Neural cell (in vitro differentiated cells): ENCODE results near the gene STK24. TPM values are rescaled to one million over a fixed set of nuclear protein-coding genes. Genes with fewer than 3 reads are reported as not detected.

Source experiments
- H2AFZ ChIP-seq: fragments of 200-600, 300-800 bp; sonication (generic), shearing (Covaris generic); 2 replicates; pipeline ENCODE4 v1.6.0; 2014; ENCODE audit warnings: low read depth, mild to moderate bottlenecking, antibody characterized with exemption, low read length, moderate library complexity
- H3F3A ChIP-seq: fragments of 200-600 bp; shearing (Covaris generic); 2 replicates; pipeline ENCODE4 v1.6.1; 2016; ENCODE audit warnings: mild to moderate bottlenecking, moderate library complexity, mixed read lengths, antibody characterized with exemption, low read length; ENCODE audit not compliant: insufficient read depth, poor library complexity, severe bottlenecking
- H3K27ac ChIP-seq: fragments of 200-600, 300-800 bp; sonication (generic), shearing (Covaris generic); 2 replicates; pipeline ENCODE4 v1.5.1; 2014; ENCODE audit warnings: mild to moderate bottlenecking, low read length, moderate library complexity
- H3K27me3 ChIP-seq: fragments of 300-800, 200-600 bp; sonication (generic), shearing (Covaris generic); 2 replicates; pipeline ENCODE4 v1.6.0; 2014; ENCODE audit warnings: mild to moderate bottlenecking, low read depth, low read length, moderate library complexity; ENCODE audit not compliant: insufficient read depth
- H3K36me3 ChIP-seq: fragments of 300-800, 200-600 bp; sonication (generic), shearing (Covaris generic); 2 replicates; pipeline ENCODE4 v1.5.1; 2014; ENCODE audit warnings: mild to moderate bottlenecking, antibody characterized with exemption, low read length, moderate library complexity; ENCODE audit not compliant: insufficient read depth
- H3K4me2 ChIP-seq: fragments of 300-800, 200-600 bp; sonication (generic), shearing (Covaris generic); 2 replicates; pipeline ENCODE4 v1.6.0; 2014; ENCODE audit warnings: mild to moderate bottlenecking, low read length
- H3K4me3 ChIP-seq: fragments of 300-800, 200-600 bp; sonication (generic), shearing (Covaris generic); 2 replicates; pipeline ENCODE4 v1.5.1; 2014; ENCODE audit warnings: mild to moderate bottlenecking, low read length, moderate library complexity
- H3K79me2 ChIP-seq: fragments of 200-600 bp; shearing (Covaris generic); replicated peaks from 2 replicates; pipeline ENCODE4 v1.6.0; 2014; ENCODE audit warnings: mild to moderate bottlenecking, low read length, moderate library complexity; ENCODE audit not compliant: insufficient read depth
- H3K9ac ChIP-seq: fragments of 300-800, 200-600 bp; sonication (generic), shearing (Covaris generic); 2 replicates; pipeline ENCODE4 v1.6.1; 2016; ENCODE audit warnings: mild to moderate bottlenecking, low read length, mixed read lengths
- H3K9me2 ChIP-seq: fragments of 200-600 bp; shearing (Covaris generic); 2 replicates; pipeline ENCODE4 v1.6.1; 2016; ENCODE audit warnings: mild to moderate bottlenecking, low read length, mixed read lengths; ENCODE audit not compliant: insufficient read depth
- H3K9me3 ChIP-seq: fragments of 200-600, 300-800 bp; sonication (generic), shearing (Covaris generic); 2 replicates; pipeline ENCODE4 v1.6.1; 2016; ENCODE audit warnings: mild to moderate bottlenecking, mixed run types, low read length, moderate library complexity, mixed read lengths
- H4K20me1 ChIP-seq: fragments of 200-600 bp; shearing (Covaris generic); 2 replicates; pipeline ENCODE4 v1.6.1; 2016; ENCODE audit warnings: mild to moderate bottlenecking, mixed run types; ENCODE audit not compliant: insufficient read depth
- EP300 ChIP-seq: fragments of 450-650 bp; conservative IDR thresholded peaks from 2 replicates; pipeline ENCODE4 v1.6.1; 2014; ENCODE audit warnings: antibody characterized with exemption, mild to moderate bottlenecking, moderate library complexity; ENCODE audit not compliant: poor library complexity, severe bottlenecking
- EZH2 ChIP-seq: fragments of 200-600, 300-800 bp; shearing (Covaris generic), sonication (generic); IDR thresholded peaks from 2 replicates; pipeline ENCODE4 v1.6.1; 2014; ENCODE audit warnings: antibody characterized with exemption, low read length, borderline replicate concordance, mild to moderate bottlenecking; ENCODE audit not compliant: insufficient read depth, poor library complexity, severe bottlenecking
- MXI1 ChIP-seq: fragments of 450-650 bp; conservative IDR thresholded peaks from 2 replicates; pipeline ENCODE4 v1.6.1; 2014; ENCODE audit warnings: antibody characterized with exemption, mild to moderate bottlenecking; ENCODE audit not compliant: poor library complexity, severe bottlenecking
- POLR2AphosphoS5 ChIP-seq: IDR thresholded peaks from 2 replicates; pipeline ENCODE4 v1.6.1; 2012
- RAD21 ChIP-seq: fragments of 450-650 bp; conservative IDR thresholded peaks from 2 replicates; pipeline ENCODE4 v1.6.1; 2014; ENCODE audit warnings: antibody characterized with exemption, mild to moderate bottlenecking, moderate library complexity
- SMC3 ChIP-seq: fragments of 450-650 bp; conservative IDR thresholded peaks from 2 replicates; pipeline ENCODE4 v1.6.1; 2014; ENCODE audit warnings: antibody characterized with exemption, mild to moderate bottlenecking, moderate library complexity; ENCODE audit not compliant: poor library complexity
- TAF1 ChIP-seq: IDR thresholded peaks from 2 replicates; pipeline ENCODE4 v1.6.1; 2012; ENCODE audit warnings: low read depth
- polyA plus RNA-seq: library from polyadenylated mRNA; depleted of rRNA; stranded (reverse); fragments of >200 nt; gene quantifications from 2 replicates; pipeline ENCODE4 v1.2.3, GENCODE V29; 2014
- TF ChIP-seq, protein P1 (sequence below): fragments of 450-650 bp; IDR thresholded peaks from 2 replicates; pipeline ENCODE4 v1.5.1; 2014; ENCODE audit warnings: antibody characterized with exemption, mild to moderate bottlenecking, moderate library complexity; ENCODE audit not compliant: poor library complexity, severe bottlenecking
- TF ChIP-seq, protein P2 (sequence below): IDR thresholded peaks from 2 replicates; pipeline ENCODE4 v1.6.1; 2012; ENCODE audit warnings: borderline replicate concordance

STK24 gene
- polyA plus RNA-seq, 1 donor from 2014 or later, result 66.0 TPM

DNA sequence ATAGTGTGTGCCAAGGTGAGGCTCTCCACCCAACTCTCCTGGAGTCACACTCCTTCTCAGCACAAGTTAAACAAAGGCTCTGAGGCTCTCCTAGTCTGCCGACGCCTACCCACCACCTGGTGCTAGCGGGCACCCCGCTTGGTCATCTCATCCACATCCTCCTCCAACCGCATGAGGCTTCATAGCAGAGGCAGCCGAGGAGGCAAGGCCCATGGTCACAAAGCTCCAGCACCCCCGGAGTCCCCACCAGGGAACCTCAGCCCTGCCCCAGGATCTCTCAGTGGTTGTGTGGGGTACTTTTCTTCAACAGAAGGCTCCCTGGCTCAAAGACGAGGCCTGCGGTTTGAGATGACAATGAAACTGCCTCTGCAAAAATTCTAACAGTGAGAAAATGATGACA, 43.0 kb downstream of the STK24 start:
- no peaks in the 10 kb centered on the region for H3K36me3 ChIP-seq
- no peak overlapping the region for H3K4me3 ChIP-seq
- no peak overlapping the region for H3K27ac ChIP-seq
- no peak for TF ChIP-seq POLR2AphosphoS5
- no peak for TF ChIP-seq SMC3
- no peak for TF ChIP-seq EZH2
- no peak for TF ChIP-seq MXI1
- TF ChIP-seq, protein P1, sequence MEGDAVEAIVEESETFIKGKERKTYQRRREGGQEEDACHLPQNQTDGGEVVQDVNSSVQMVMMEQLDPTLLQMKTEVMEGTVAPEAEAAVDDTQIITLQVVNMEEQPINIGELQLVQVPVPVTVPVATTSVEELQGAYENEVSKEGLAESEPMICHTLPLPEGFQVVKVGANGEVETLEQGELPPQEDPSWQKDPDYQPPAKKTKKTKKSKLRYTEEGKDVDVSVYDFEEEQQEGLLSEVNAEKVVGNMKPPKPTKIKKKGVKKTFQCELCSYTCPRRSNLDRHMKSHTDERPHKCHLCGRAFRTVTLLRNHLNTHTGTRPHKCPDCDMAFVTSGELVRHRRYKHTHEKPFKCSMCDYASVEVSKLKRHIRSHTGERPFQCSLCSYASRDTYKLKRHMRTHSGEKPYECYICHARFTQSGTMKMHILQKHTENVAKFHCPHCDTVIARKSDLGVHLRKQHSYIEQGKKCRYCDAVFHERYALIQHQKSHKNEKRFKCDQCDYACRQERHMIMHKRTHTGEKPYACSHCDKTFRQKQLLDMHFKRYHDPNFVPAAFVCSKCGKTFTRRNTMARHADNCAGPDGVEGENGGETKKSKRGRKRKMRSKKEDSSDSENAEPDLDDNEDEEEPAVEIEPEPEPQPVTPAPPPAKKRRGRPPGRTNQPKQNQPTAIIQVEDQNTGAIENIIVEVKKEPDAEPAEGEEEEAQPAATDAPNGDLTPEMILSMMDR, result no peak
- no peak for TF ChIP-seq EP300
- TF ChIP-seq, protein P2, sequence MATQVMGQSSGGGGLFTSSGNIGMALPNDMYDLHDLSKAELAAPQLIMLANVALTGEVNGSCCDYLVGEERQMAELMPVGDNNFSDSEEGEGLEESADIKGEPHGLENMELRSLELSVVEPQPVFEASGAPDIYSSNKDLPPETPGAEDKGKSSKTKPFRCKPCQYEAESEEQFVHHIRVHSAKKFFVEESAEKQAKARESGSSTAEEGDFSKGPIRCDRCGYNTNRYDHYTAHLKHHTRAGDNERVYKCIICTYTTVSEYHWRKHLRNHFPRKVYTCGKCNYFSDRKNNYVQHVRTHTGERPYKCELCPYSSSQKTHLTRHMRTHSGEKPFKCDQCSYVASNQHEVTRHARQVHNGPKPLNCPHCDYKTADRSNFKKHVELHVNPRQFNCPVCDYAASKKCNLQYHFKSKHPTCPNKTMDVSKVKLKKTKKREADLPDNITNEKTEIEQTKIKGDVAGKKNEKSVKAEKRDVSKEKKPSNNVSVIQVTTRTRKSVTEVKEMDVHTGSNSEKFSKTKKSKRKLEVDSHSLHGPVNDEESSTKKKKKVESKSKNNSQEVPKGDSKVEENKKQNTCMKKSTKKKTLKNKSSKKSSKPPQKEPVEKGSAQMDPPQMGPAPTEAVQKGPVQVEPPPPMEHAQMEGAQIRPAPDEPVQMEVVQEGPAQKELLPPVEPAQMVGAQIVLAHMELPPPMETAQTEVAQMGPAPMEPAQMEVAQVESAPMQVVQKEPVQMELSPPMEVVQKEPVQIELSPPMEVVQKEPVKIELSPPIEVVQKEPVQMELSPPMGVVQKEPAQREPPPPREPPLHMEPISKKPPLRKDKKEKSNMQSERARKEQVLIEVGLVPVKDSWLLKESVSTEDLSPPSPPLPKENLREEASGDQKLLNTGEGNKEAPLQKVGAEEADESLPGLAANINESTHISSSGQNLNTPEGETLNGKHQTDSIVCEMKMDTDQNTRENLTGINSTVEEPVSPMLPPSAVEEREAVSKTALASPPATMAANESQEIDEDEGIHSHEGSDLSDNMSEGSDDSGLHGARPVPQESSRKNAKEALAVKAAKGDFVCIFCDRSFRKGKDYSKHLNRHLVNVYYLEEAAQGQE, result no peak
- TF ChIP-seq RAD21, result no peak
- no peak for TF ChIP-seq TAF1
- peaks cover 22% of the 10 kb centered on the region for H3K79me2 ChIP-seq
- no peak overlapping the region for H2AFZ ChIP-seq
- H3K4me2 ChIP-seq, result no peak overlapping the region
- no peaks in the 10 kb centered on the region for H3F3A ChIP-seq
- H3K9me2 ChIP-seq, result no peaks in the 10 kb centered on the region
- no peaks in the 10 kb centered on the region for H4K20me1 ChIP-seq
- no peak overlapping the region for H3K9ac ChIP-seq
- no peaks in the 10 kb centered on the region for H3K27me3 ChIP-seq
- peaks cover 1% of the 10 kb centered on the region for H3K9me3 ChIP-seq

DNA sequence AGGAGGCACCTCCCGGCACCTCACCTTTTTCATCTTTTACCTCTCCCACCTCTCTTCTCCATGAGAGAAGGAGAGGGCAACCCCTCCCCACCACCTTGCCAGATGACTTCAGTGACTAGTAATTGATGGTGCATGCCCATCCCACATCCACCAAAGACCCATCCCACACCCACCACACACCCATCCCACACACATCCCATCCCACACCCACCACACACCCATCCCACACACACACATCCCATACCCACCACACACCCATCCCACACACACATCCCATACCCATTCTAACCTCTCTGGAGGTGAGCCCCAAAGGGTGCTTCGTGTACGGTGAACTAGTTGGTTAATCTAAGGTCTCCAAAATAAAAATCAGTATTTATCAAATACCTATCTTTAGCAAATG, 44.7 kb downstream of the STK24 start:
- H3K4me2 ChIP-seq, result no peak overlapping the region
- H3K9ac ChIP-seq, result no peak overlapping the region
- H3K9me2 ChIP-seq, result no peaks in the 10 kb centered on the region
- H4K20me1 ChIP-seq, result no peaks in the 10 kb centered on the region
- H3K27ac ChIP-seq, result no peak overlapping the region
- no peaks in the 10 kb centered on the region for H3K9me3 ChIP-seq
- H3K27me3 ChIP-seq, result no peaks in the 10 kb centered on the region
- no peaks in the 10 kb centered on the region for H3F3A ChIP-seq
- peaks cover 22% of the 10 kb centered on the region for H3K79me2 ChIP-seq
- TF ChIP-seq TAF1 (no peak), MXI1 (no peak), RAD21 (no peak), POLR2AphosphoS5 (no peak), SMC3 (no peak), EP300 (no peak), EZH2 (no peak)
- TF ChIP-seq, protein P1, result no peak
- TF ChIP-seq, protein P2, result no peak
- no peak overlapping the region for H2AFZ ChIP-seq
- H3K36me3 ChIP-seq, result no peaks in the 10 kb centered on the region
- H3K4me3 ChIP-seq, result no peak overlapping the region
